GM12874 (cell line): ENCODE measurements around the gene CFAP77.

Experiments
- TF ChIP-seq, protein P1 (sequence below): IDR thresholded peaks from 2 replicates; pipeline ENCODE4 v1.5.1; 2011; ENCODE audit warnings: low read depth, mild to moderate bottlenecking, control low read depth, low read length, moderate library complexity; ENCODE audit not compliant: insufficient read depth

The CFAP77 gene

GRCh38 chr9:132586830-132587591 is 177.0 kb downstream of the CFAP77 start:
- TF ChIP-seq, protein P1, sequence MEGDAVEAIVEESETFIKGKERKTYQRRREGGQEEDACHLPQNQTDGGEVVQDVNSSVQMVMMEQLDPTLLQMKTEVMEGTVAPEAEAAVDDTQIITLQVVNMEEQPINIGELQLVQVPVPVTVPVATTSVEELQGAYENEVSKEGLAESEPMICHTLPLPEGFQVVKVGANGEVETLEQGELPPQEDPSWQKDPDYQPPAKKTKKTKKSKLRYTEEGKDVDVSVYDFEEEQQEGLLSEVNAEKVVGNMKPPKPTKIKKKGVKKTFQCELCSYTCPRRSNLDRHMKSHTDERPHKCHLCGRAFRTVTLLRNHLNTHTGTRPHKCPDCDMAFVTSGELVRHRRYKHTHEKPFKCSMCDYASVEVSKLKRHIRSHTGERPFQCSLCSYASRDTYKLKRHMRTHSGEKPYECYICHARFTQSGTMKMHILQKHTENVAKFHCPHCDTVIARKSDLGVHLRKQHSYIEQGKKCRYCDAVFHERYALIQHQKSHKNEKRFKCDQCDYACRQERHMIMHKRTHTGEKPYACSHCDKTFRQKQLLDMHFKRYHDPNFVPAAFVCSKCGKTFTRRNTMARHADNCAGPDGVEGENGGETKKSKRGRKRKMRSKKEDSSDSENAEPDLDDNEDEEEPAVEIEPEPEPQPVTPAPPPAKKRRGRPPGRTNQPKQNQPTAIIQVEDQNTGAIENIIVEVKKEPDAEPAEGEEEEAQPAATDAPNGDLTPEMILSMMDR: no peak

DNA sequence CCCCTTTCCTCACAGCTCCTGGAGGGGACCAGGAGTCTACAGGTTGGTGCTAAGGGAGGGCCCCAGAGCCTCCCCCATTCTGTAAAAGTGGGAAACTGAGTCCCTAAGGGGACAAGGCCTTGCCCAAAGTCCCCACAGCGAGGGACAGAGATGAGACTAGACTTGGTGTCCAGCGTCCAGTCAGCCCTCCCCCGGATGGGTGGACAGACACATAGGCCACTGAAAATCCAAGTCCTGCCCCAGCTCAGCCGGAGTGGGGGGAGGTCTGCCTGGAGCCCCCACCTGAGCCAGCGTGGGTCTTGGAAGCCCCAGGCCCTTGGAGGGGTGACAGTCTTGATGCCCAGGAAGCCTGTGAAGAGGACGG is 177.6 kb downstream of the CFAP77 start:
- TF ChIP-seq, protein P1: no peak

- TF ChIP-seq, protein P1: no peak
Measured at GRCh38 chr9:132588098-132588497, 178.1 kb downstream of the CFAP77 start.

DNA sequence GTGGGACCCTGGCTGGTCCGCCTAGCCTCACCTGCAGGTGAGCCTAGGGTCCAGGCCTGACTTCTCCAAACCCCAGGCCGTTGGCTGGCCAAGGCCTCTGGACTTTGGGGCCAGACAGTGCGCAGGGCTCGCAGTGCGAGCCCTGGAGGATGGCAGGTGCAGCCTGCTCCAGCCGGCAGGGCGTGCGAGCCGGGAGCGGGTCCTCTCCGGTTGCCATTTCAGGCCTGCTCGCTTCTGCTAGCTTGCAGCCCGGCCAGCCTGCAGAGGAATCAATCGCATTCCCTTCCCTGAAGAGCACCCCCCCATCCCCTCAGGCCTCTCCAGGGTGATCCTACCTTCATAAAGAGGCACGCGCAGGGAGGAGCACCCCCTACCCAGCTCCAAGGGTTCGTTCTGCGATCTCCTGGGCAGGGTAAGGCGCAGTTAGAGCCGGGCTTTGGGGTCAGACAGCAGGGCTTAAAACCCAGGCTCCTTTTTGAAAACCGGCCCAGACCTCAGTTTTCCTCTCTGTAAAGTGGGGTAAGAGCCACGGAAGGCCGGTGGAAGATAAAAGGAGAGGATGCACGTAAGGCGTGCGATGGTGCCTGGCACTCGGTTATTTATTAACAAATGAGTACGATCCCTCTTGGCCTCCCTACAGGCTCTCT is 178.6 kb downstream of the CFAP77 start:
- TF ChIP-seq, protein P1: no peak

GRCh38 chr9:132589148-132590036 is 179.4 kb downstream of the CFAP77 start:
- TF ChIP-seq, protein P1: no peak

GRCh38 chr9:132590037-132590317 is 180.0 kb downstream of the CFAP77 start:
- TF ChIP-seq, protein P1: no peak
